ENCODE results near the gene SP9. TPM values are rescaled to one million over a fixed set of nuclear protein-coding genes. Genes with fewer than 3 reads are reported as not detected.

The SP9 gene
- total and polyA plus RNA-seq, 11 donors, result 0.08 TPM; not detected in 10

DNA sequence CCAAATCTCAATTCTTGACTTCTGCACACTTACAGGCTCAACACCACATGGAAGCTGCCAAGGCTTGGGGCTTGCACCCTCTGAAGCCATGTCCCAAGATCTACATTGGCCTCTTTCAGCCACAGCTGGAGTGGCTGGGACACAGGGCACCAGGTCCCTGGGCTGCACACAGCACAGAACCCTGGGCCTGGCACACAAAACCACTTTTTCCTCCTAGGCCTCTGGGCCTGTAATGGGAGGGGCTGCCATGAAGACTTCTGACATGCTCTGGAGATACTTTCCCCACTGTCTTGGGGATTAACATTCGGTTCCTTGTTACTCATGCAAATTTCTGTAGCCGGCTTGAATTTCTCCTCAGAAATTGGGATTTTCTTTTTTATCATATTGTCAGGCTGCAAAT, 29.9 kb downstream of the SP9 start:
- H3K27ac ChIP-seq, result no peak overlapping the region
- ATAC-seq (no peak), DNase-seq (no peak)
- peaks cover 0 to 71% (median 52%) of the 10 kb centered on the region in 9 donors for H3K36me3 ChIP-seq
- peaks cover 0 to 4% (median 0%) of the 10 kb centered on the region in 12 donors for H3K9me3 ChIP-seq
- TF ChIP-seq, protein P1, sequence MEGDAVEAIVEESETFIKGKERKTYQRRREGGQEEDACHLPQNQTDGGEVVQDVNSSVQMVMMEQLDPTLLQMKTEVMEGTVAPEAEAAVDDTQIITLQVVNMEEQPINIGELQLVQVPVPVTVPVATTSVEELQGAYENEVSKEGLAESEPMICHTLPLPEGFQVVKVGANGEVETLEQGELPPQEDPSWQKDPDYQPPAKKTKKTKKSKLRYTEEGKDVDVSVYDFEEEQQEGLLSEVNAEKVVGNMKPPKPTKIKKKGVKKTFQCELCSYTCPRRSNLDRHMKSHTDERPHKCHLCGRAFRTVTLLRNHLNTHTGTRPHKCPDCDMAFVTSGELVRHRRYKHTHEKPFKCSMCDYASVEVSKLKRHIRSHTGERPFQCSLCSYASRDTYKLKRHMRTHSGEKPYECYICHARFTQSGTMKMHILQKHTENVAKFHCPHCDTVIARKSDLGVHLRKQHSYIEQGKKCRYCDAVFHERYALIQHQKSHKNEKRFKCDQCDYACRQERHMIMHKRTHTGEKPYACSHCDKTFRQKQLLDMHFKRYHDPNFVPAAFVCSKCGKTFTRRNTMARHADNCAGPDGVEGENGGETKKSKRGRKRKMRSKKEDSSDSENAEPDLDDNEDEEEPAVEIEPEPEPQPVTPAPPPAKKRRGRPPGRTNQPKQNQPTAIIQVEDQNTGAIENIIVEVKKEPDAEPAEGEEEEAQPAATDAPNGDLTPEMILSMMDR (IDR thresholded peaks at IDR 0.05), result no peak
- no peak for TF ChIP-seq POLR2A (IDR thresholded peaks at IDR 0.05)
- WGBS, 4 donors, result 93 to 95% (median 95%) methylated on average over 2 of the region's 2 CpGs
- intact Hi-C loops (cut with DNase I), result no loop called here
- no peak overlapping the region for H3K4me3 ChIP-seq
- no peaks in the 10 kb centered on the region for H3K4me1 ChIP-seq
- no peaks in the 10 kb centered on the region for H3K27me3 ChIP-seq

DNA sequence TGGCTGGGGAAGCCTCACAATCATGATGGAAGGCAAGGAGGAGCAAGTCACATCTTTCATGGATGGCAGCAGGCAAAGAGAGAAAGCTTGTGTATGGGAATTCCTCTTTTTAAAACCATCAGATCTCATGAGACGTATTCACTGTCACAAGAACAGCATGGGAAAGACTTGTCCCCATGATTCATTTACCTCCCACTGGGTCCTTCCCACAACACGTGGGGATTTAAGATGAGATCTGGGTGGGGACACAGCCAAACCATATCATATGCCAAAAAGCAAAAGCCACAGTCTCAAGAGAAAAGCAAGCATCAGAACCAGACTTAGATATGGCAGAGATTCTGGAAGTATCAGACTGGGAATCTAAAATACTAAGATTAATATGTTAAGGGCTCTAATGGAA, 30.8 kb downstream of the SP9 start:
- H3K4me1 ChIP-seq, result no peaks in the 10 kb centered on the region
- peaks cover 2 to 75% (median 62%) of the 10 kb centered on the region in 9 donors for H3K36me3 ChIP-seq
- no peak overlapping the region for H3K27ac ChIP-seq
- 76 to 88% (median 85%) methylated on average over 2 of the region's 2 CpGs for WGBS, 4 donors
- intact Hi-C loops (cut with DNase I), result no loop called here
- no peak overlapping the region for H3K4me3 ChIP-seq
- DNase-seq, result no peak
- H3K9me3 ChIP-seq, result no peaks in the 10 kb centered on the region
- H3K27me3 ChIP-seq, result no peaks in the 10 kb centered on the region
- TF ChIP-seq, protein P1 (IDR thresholded peaks at IDR 0.05), result no peak
- no peak for TF ChIP-seq POLR2A (IDR thresholded peaks at IDR 0.05)
- ATAC-seq, result no peak

DNA sequence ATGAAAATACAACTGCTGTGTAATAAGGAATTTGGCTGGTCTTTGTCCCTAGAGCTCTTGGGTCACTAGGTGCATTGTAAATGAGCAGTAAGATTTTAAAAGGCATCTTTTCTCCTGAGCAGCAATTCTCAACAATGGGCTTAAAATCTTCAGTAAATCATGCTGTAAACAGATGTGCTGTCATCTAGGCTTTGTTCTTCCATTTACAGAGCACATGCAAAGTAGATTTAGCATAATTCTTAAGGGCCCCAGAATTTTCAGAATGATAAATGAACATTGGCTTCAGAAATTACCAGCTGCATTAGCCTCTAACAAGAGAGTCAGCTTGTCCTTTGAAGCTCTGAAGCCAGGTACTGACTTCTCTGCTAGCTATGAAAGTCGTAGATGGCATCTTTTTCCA, 33.9 kb downstream of the SP9 start:
- Histone ChIP-seq H3K36me3 (peaks cover 3 to 99% (median 83%) of the 10 kb centered on the region in 9 donors), H3K4me3 (no peak overlapping the region), H3K27ac (no peak overlapping the region), H3K9me3 (no peaks in the 10 kb centered on the region), H3K27me3 (no peaks in the 10 kb centered on the region), H3K4me1 (no peaks in the 10 kb centered on the region)
- intact Hi-C loops (cut with DNase I), result no loop called here
- ATAC-seq, result no peak
- DNase-seq, result no peak
- 90 to 97% (median 96%) methylated on average over 1 of the region's 1 CpG for WGBS, 4 donors
- TF ChIP-seq POLR2A (IDR thresholded peaks at IDR 0.05), result no peak
- TF ChIP-seq, protein P1 (IDR thresholded peaks at IDR 0.05), result no peak

DNA sequence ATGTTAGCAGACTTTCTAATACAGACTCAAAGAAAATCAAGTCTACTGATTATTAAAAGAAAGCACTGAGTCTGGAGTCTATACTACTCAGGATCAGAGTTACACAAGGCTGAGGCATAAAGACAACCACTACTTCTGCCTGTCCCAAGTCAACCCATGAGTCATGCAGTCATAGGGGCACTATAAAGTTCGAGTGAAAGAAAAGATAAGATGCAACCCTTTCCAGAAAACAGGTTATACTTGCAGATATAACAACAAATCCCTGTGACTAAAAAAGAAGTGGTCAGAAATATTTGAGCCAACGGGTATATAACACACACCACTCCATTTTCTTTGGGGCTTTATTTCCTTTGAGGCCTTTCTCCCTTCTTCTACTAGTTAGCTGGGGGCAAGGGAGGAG, 42.2 kb downstream of the SP9 start:
- H3K27me3 ChIP-seq, result no peaks in the 10 kb centered on the region
- intact Hi-C loops (cut with DNase I), result no loop called here
- no peak for TF ChIP-seq POLR2A (IDR thresholded peaks at IDR 0.05)
- TF ChIP-seq, protein P1 (IDR thresholded peaks at IDR 0.05), result no peak
- no peaks in the 10 kb centered on the region for H3K9me3 ChIP-seq
- 72 to 82% (median 80%) methylated on average over 2 of the region's 2 CpGs for WGBS, 4 donors
- H3K27ac ChIP-seq, result no peak overlapping the region
- no peak overlapping the region for H3K4me3 ChIP-seq
- ATAC-seq (no peak), DNase-seq (no peak)
- no peaks in the 10 kb centered on the region for H3K4me1 ChIP-seq
- H3K36me3 ChIP-seq, result peaks cover 3 to 100% (median 99%) of the 10 kb centered on the region in 9 donors

Measured in heart left ventricle (tissue), 16 donors.